HG02610 (cell line): ENCODE results near the gene JPH3.

Source experiments
- ATAC-seq: cut with Tn5 transposase; IDR thresholded peaks from one replicate; pipeline ENCODE4 v1.9.1; 2021; ENCODE audit warnings: mild to moderate bottlenecking, moderate library complexity; ENCODE audit not compliant: unreplicated experiment

Gene JPH3

DNA sequence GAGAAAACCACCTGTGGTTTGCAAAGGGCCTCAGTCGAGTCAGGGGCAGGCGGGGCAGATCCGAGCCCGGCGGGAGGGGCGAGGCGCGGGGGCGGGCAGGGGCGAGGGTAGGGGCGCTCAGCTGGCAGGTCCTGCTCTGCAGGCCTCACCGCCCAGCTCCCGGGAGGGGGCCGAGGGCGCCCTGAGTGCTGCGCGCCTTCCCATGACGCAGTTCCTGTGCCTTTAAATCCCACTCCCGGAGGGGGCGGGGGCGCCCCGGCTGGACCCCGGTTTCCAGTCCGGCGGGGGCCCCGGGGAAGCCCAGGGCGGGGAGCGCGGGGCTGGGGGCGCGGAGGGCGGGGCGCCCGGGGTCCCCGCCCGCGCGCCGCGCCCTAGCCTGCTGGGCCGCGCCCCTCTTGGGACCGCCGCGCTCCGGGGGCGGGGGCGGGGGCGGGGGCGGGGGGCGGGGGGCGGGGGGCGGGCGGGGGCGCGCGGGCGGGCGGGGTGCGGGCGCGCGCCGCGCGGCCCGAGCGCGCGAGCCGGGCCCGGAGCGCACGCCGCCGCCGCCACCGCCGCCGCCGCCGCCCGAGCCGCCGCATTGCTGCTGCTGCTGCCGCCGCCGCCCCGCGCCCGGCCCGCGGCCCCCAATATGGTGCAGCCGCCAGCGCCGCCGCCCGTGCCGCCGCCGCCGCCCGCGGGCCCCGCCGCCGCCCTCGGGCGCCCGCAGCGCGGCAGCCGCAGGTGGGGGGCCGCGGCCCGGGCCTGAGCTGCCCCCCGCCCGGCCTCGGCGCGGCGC is at the start of gene JPH3:
TSS of gene JPH3 (plus strand) at position 508 of the 775 bp plus-strand sequence. CDS start 639 bp downstream, outside the sequence.
- ATAC-seq, result no peak

DNA sequence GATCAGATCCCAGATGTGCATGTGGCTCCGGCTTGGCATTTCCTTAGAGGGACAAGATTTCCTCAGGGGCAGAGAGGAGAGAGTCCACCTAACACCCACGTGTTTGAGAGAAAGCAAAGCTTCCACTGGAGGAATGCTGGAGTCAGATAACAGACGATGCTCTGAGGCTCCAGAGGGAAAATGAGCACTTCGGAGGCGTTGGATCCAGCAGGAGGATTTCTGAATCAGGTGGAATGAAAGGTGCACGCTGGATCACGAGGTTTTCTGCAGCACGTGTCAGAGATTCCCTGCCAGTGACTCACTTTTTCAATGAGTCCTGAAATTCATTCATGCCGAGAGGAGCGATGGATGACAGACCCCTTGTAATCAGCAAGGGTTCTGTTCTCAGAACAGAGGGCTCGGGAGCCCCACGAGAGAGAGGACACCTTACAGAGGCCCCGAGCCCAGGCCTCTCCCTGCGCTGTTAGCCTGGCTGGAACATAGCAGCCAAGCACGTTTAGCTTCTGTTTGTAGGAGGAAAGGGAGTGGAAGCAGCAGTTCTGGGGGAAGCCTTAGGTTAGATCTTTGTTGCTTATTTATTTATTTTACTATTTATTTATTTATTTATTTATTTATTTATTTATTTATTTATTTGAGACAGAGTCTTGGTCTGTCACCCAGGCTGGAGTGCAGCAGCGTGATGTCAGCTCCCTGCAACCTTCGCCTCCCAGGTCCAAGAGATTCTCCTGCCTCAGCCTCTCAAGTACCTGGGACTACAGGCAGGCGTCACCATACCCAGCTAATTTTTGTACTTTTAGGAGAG is 49.3 kb upstream of the JPH3 start:
- ATAC-seq, result no peak

DNA sequence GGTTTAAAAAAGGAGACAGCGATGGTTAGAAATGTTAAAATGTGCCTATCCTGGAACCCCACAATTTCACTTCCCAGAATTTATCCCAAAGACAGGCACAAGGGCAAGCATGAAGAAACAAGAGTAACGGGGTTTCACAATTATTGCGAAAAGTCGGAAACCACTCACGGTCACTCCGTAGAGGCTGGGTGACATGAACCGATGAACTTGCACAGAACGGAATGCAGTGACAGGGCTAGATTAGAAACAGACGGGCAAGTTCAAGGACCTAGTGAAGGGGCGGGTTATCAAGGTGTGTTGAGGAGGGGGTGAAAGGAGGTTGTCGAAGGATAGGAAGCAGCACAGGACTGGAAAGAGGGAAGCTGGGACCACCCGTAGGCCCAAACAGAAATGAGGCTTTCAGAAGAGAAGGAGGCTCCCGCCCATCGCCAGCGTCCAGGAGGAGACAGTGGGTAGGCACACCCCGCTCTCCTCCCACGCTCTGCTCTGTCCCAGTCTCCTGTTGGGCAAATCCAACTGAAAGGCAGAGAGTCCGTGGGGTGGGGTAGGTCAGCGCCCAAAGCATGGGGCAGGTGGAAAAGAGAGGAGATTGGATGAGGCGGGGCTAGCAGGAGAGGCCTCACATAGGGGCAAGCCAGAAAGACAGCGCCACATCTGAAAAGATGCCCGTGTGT is 47.4 kb upstream of the JPH3 start:
- ATAC-seq, result no peak

DNA sequence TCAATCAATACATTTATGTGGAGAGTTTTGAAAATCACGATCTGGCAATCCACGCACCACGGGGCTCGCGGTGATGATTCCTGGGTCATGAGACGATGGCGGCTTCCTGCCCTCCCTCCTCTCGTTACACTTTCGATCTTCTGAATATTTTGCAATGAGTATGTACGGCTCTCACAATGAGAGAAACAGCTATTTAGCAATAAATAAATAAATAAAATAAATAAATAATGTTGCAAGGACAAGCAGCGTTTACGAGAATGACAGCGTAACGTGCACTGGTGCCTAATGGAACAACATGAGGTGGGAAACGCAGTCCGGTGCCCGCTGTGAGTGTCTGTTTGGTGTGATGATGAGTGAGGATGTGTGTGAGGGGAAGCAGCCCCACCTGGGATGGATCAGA is 46.7 kb upstream of the JPH3 start:
- no peak for ATAC-seq

DNA sequence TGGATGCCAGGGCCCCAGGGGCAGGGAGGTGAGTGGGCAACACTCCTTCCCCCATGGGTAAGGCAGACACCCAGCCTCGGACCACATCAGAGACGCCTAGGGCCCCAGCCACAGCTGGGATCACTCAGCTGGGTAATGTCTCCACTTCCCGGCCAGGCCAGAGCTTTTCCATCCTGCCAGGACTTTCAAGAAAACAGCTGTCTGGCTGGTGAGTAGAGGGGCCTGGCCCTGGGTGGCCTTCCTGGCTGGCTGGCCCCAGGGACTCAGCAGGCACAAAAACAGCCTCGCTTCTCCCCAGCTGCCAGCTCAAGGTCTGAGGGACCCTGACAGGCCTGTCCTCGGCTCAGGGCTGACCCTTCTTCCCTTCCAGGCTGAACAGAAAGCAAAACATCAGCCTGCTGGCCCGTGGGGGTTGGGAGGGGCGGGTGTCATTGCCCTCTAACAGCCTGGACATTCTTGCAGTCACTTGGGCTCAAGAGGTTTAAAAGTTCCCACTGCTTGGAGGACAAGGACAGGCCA is 45.3 kb upstream of the JPH3 start:
- no peak for ATAC-seq

DNA sequence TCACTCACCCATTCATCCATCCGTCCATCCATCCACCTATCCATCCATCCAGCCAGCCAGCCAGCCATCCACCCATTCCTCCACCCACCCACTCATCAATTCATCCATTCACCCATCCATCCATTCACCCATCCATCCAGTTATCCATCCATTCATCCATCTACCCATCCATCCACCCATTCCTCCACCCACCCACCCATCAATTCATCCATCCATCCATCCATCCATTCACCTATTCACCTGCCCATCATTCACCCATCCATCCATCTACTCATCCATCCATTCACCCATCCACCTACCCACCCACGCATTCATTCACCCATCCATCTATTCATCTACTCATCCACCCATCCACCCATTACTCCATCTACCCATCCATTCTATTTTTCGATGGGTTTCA is 43.6 kb upstream of the JPH3 start:
- ATAC-seq, result no peak

DNA sequence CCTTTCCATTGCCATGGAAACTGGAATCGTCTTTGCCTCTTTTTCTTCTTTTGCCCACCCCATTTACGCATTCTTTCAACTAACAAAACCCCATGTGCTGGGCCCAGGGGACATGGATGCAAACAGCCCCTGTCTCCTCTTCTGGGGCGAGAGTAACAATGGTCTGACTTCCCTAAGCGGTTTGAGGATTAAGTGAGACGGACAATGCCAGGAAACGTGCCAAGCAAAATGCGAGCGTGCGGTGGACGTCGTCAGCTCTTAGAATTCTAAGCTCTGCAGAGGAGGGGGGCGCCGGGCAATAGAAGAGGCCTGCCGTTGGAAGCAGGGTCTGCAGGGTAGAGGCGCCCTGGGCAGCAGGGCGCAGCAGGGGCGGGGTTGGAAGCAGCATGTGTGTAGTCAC is 42.4 kb upstream of the JPH3 start:
- no peak for ATAC-seq

DNA sequence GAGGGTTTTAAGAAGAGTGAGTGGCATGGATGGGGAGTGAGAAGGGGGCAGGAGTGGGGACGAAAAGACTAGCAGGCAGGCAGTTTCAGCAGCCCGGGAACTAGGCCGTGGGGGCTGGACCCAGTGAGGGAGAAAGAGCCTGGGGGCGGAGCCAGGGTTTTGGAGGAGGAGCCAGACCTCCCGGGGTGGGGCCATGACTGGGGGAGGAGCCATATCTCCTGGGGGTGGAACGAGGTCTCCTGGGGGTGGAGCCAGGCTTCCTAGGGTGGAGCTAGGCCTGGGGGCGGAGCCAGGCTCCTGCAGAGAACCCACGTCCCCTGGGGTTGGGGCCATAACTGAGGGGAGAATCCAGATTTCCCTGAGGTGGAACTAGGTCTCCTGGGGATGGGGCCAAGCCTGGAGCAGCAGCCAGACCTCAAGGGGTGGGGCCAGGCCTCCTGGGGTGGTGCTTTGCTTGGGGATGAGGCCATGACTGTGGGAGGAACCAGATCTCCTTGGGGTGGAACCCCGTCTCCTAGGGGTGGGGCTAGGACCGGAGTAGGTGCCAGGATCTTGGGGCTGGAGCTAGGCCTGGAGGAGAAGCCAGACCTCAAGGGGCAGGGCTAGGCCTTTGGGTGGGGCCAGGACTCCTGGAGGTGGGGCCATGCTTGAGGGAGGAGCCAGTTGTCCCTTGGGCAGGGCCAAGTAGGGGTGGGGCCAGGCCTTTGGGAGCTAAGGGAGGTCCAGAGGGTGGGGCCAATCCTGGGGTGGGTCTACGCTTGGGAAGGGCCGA is 41.7 kb upstream of the JPH3 start:
- ATAC-seq, result no peak

DNA sequence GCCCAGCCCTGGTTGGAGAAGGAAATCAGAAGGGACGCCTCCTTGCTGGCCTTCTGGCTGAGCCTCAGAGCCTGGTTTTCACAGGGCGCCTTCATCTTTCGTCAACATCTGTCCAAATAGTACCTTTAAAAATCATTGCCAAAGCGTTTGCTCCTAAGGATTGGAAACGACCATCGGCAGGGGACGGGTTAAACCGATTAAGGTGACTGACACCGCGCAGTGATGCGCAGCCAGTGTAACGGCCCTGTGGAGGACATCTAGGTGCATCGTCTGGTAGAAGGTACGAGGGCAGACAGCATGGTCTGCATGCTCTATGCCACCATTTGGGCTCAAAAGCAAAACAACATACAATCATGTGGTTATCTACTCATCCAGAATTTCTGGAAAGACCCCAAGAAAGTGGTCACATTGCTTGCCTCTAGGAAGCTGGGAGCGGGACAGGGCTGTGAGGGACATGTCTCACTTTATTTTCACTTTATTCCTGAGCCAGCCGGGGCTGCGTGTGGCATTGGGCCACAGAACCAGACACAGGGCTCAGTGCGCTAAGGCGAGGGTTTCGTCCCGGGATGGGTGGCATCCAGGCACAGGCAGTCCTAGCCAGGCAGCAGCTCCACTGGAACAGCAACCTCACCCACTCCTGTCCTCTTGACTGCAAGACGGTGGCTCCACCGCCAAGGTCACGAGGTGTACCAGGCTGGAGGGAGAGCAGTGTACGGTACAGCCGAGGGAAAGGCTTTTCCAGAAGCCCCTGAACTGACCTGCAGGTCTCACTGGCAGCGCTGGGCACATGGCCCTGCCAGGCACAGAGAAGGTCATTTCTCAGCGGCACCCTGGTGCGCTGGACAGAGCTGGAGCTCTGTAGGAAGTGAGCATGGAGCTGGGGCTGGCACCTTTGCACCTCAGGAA is 40.9 kb upstream of the JPH3 start:
- ATAC-seq, result no peak

DNA sequence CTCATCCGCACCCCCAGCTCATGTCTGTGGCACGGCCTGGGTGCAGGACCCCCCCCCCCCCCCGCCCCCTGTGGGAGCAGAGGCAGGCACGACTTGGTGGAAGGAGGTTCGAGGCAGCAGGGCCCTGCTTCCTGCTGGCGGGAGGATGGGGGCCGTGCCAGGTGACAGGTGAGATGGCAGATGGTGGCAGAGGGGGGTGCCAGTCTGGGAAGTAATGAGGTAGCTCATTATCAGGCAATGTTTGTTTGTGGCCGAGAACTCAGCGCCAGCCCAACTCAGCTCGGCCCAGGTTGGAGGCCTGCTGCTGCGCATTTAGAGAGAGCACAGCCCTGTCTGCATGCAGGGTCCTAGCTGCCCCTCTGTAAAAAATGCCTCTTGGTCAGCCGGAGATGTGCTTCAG is 40.1 kb upstream of the JPH3 start:
- no peak for ATAC-seq

DNA sequence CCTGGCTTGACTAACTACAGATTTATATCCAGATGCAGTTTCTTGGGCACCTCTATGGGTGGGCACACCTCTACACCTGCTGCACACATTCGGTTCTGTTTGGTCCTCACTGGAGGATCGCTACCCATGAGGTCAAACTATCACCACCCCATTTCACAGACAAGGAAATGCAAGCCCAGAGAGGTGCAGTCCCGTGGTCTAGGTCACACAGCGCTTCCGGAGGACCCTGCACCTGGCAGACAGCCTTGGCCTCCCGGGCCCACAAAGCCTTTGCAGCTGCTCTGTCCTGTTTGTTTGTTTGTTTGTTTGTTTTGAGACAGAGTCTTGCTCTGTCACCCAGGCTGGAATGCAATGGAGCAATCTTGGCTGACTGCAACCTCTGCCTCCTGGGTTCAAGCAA is 39.3 kb upstream of the JPH3 start:
- ATAC-seq, result no peak

DNA sequence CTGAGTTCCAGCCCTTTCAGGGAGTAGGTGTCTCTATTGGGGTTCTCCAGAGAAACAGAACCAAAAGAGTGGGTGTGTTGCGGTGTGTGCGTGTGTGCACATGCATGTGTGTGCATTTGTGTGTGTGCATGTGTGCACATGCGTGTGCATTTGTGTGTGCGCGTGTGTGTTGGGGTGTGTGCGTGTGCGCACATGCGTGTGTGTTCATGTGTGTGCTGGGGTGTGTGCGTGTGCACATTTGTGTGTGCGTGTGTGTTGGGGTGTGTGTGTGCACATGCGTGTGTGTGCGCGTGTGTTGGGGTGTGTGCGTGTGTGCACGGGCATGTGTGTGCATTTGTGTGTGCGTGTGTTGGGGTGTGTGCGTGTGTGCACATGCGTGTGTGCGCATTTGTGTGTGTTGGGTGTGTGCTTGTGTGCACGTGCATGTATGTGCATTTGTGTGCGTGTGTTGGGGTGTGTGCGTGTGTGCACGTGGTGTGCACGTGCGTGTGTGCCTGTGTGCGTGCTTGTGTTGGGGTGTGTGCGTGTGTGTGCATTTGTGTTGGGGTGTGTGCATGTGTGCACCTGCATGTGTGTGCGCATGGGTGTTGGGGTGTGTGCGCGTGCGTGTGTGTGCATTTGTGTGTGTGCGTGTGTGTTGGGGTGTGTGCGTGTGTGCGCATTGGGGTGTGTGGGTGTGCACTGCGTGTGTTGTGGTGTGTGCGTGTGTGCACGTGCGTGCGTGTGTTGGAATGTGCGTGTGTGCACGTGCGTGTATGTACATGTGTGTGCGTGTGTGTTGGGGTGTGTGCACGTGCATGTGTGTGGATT is 38.4 kb upstream of the JPH3 start:
- no peak for ATAC-seq

DNA sequence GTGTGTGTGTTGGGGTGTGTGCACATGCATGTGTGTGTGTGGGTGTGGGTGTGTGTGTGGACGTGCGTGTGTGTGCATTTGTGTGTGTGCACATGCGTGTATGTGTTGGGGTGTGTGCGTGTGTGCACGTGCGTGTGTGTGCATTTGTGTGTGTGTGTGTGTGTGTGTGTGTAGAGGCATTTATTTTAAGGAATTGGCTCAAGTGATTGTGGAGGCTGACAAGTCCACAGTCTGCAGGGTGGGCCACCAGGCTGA is 37.9 kb upstream of the JPH3 start:
- ATAC-seq, result no peak

DNA sequence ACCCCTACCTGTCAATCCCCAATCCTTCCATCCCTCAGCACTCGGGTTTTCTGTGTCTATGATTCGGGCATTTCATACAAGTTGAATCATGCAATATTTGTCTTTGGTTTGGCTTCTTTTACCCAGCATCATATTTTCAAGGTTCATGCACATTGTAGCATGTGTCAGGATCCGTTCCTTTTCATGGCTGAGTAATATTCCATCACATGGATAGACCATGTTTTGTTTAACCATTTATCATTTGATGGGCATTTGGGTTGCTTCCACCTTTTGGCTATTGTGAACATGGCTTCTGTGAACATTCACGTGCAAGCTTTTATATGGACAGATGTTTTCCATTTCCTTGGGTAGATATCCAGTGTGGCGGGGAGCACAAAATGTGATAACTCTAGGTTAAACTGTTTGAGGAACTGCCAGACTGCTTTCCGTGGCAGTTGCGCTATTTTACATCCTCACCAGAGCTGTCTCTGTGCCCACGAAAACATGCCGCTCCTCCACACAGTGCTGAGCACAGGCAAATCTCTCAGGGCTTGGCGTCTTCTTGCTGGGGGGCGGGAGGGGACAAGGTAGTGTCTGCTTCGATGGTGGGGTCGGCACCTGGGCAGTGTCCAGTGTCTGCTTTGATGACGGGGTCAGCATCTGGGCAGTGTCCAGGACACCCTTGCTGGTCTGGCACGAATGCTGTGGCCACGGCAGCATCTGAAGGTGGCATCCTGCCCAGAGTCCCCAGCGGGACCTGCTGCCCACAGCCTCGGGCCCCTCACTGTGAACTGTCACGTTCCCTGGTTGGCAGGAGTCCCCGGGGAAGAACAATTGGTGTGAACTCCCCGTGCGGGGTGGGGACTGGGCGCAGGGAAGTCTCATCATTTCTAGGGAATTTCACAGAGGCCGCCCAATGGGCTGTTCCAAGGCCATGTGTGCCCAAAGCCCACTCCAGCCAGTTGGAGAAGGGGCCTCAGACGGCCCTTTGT is 32.4 kb upstream of the JPH3 start:
- ATAC-seq, result no peak

DNA sequence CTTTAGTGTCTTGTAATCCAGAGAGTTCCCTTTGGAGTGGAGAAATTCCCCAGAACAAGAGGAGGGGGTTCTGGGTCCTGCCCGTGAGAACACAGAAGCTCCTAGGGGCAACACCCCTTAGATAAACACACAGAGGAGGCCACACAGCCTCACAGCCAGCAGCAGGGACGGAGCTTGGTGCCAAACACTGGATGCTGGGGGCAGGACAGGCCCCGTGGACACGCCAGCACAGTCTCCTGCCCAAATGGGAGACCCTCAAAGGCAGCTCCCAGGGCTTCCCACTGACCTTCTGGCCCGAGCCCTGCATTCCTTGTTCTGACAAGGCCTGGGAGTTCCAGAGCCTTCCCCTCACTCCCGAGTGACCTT is 31.8 kb upstream of the JPH3 start:
- no peak for ATAC-seq

DNA sequence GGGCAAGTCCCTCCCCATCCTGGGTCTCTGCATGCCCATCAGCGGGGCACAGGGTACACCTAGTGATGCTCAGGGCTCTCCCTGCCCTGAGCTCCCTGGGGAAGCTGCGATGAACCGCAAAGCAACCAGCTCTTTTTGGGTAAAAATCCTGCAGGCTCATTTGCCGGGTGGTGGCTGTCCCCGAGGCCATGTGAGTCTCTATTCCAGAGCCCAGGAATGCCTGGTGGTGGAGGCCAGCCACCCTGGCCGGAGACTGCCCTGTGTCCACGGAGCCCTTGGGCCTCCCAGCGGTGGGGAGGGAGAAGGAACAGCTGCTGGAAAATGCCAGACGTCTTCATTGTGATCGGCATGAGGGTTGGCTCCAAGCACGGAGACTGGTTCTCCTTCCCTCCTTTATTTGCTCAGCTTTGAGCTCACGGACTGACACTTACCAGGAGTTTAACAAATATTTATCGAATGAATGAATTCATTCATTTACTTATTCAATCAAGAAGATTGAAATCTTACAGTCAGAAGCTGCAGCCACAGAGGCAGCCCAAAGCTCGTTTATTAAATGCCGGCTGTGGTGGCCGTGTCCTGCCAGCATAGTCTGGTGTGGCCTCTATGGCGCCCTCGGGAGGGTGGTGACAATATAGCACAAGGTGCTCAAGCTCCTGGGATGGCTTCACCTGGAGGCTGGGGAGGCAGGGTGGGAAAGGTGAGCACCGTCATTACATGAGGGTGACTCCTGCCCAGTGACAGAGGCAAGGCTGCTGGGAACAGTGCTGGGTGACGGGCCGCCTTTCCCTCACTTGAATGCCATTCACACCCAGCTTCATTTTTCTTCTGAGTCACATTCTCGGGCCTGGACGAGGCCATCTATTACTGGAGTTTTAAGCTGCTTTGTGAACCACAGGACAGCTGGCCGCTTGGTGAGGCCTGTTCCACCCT is 31.1 kb upstream of the JPH3 start:
- no peak for ATAC-seq

DNA sequence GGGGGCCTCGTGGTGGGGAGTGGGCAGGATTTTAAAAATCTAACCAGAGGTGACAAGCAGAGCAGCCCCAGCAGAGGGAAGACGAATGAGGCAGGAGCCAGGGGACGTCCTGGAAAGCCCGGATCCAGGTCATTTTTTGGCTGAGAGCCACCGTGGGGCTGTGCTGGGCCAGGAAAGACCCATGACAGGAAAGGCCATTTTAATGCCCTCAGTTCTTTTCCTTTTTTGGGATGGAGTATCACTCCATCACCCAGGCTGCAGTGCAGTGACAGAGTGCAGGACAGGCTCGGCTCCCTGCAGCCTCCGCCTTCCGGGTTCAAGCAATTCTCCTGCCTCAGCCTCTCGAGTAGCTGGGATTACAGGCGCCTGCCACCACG is 30.5 kb upstream of the JPH3 start:
- no peak for ATAC-seq
